Body of pancreas (tissue), 4 donors: ENCODE data around the gene AMPD2. TPM values are rescaled to one million over a fixed set of nuclear protein-coding genes. Genes with fewer than 3 reads are reported as not detected.

ENCODE experiments used
- ATAC-seq: fragments of 150-250 bp; one replicate; pipeline ENCODE4 v1.9.1; 2016
- DNase-seq, 4 donors: peaks; one replicate each; pipeline ENCODE4 v3.0.0-alpha.2; 2019
- H3K27ac ChIP-seq, 4 donors: fragments of 200-600 bp; sonication (generic); 1 replicate in 3 of 4; 2 replicates in 1 of 4; pipeline versions ENCODE4 v1.5.1 to v1.6.1; 2016 to 2019; ENCODE audit warnings: mild to moderate bottlenecking in 1 of 4, mixed read lengths in 1 of 4, moderate library complexity in 1 of 4
- H3K27me3 ChIP-seq, 2 donors: fragments of 200-600 bp; sonication (generic); one replicate each; pipeline ENCODE4 v1.6.0; 2016; ENCODE audit warnings: mild to moderate bottlenecking in 1 of 2
- H3K36me3 ChIP-seq, 2 donors: fragments of 200-600 bp; sonication (generic); replicated peaks in 1 of 2; 2 replicates each; pipeline ENCODE4 v1.5.1; 2016; ENCODE audit warnings: low read depth in 2 of 2; ENCODE audit not compliant: insufficient read depth in 1 of 2
- H3K4me1 ChIP-seq: fragments of 200-600 bp; sonication (generic); one replicate; pipeline ENCODE4 v1.6.0; 2016
- H3K4me3 ChIP-seq, 2 donors: fragments of 200-600 bp; sonication (generic); 1 replicate in 1 of 2; 2 replicates in 1 of 2; pipeline ENCODE4 v1.5.1; 2016 to 2019
- H3K9me3 ChIP-seq, 3 donors: fragments of 200-600 bp; sonication (generic); 1 replicate in 2 of 3; 2 replicates in 1 of 3; pipeline ENCODE4 v1.5.1; 2016
- CTCF ChIP-seq, 7 experiments: fragments of 450-650 bp in 4 of 7; fragments of 200-600 bp in 3 of 7; sonication (generic) in 3 of 7; IDR thresholded peaks; one replicate each; pipeline ENCODE4 v1.5.1; 2016 to 2019; ENCODE audit warnings: antibody characterized with exemption in 7 of 7
- POLR2A ChIP-seq, 3 donors: fragments of 450-650 bp; IDR thresholded peaks; one replicate each; pipeline ENCODE4 v1.6.1; 2016; ENCODE audit warnings: antibody characterized with exemption in 3 of 3, mild to moderate bottlenecking in 2 of 3
- WGBS, 2 donors: methylation state at CpG; one replicate each; pipeline ENCODE4 v1.1.5; 2017; 5-methylcytosine and 5-hydroxymethylcytosine counted together
- intact Hi-C: fragments of 100-400 bp; cut with DNase I; formaldehyde crosslinking; loops from one replicate; pipeline ENCODE4 v1.15.1; 2023
- total RNA-seq, 2 donors: library from RNA; depleted of rRNA; stranded (reverse); fragments of >200 nt; gene quantifications; one replicate each; pipeline ENCODE4 v1.1.0, GENCODE V29; 2016

AMPD2 gene
- total RNA-seq, 2 donors from 2014 or later, result 22.1 to 111 TPM

- no peak overlapping the region for H3K27ac ChIP-seq
- peaks cover 5% of the 10 kb centered on the region for H3K4me1 ChIP-seq
- H3K36me3 ChIP-seq, result no peaks in the 10 kb centered on the region
- TF ChIP-seq CTCF (IDR thresholded peaks at IDR 0.05) (no peak), POLR2A (IDR thresholded peaks at IDR 0.05) (no peak)
- no peaks in the 10 kb centered on the region for H3K9me3 ChIP-seq
- no peak for ATAC-seq
- WGBS, 2 donors, result 62 to 66% methylated on average over 7 of the region's 7 CpGs
- intact Hi-C loops, result no loop called here
- no peaks in the 10 kb centered on the region for H3K27me3 ChIP-seq
- DNase-seq, result no peak
- H3K4me3 ChIP-seq, result no peak overlapping the region
These were observed 6.1 kb upstream of the AMPD2 start for GRCh38 chr1:109613361-109614147.

- no peak for ATAC-seq
- Histone ChIP-seq H3K27ac (peak overlapping the region in 1 of 4 donors; percentile 83), H3K36me3 (no peaks in the 10 kb centered on the region), H3K4me3 (no peak overlapping the region), H3K9me3 (no peaks in the 10 kb centered on the region), H3K4me1 (peaks cover 16% of the 10 kb centered on the region), H3K27me3 (no peaks in the 10 kb centered on the region)
- TF ChIP-seq POLR2A (IDR thresholded peaks at IDR 0.05) (peak in 1 of 3 donors; percentile 49), CTCF (IDR thresholded peaks at IDR 0.05) (no peak)
- WGBS, 2 donors, result 40 to 60% methylated on average over 3 of the region's 3 CpGs
- intact Hi-C loops, result no loop called here
- DNase-seq, result peak in 1 of 4 donors; percentile 75
These were observed 3.8 kb upstream of the AMPD2 start for GRCh38 chr1:109615879-109616278.

GRCh38 chr1:109616391-109616790 lies 3.2 kb upstream of the AMPD2 start:
- H3K27me3 ChIP-seq, result no peaks in the 10 kb centered on the region
- intact Hi-C loops, result no loop called here
- H3K9me3 ChIP-seq, result no peaks in the 10 kb centered on the region
- H3K4me1 ChIP-seq, result peaks cover 19% of the 10 kb centered on the region
- DNase-seq (no peak), ATAC-seq (no peak)
- H3K27ac ChIP-seq, result peak overlapping the region in 1 of 4 donors; percentile 83
- no peaks in the 10 kb centered on the region for H3K36me3 ChIP-seq
- 54 to 59% methylated on average over 3 of the region's 3 CpGs for WGBS, 2 donors
- TF ChIP-seq CTCF (IDR thresholded peaks at IDR 0.05), result no peak
- TF ChIP-seq POLR2A (IDR thresholded peaks at IDR 0.05), result no peak
- H3K4me3 ChIP-seq, result no peak overlapping the region

- Histone ChIP-seq H3K27ac (peak overlapping the region in 2 of 4 donors; percentile 17 to 83), H3K4me1 (peaks cover 28% of the 10 kb centered on the region), H3K36me3 (no peaks in the 10 kb centered on the region), H3K9me3 (no peaks in the 10 kb centered on the region), H3K27me3 (no peaks in the 10 kb centered on the region), H3K4me3 (no peak overlapping the region)
- ATAC-seq (no peak), DNase-seq (peak in 1 of 4 donors; percentile 46)
- TF ChIP-seq CTCF (IDR thresholded peaks at IDR 0.05) (no peak), POLR2A (IDR thresholded peaks at IDR 0.05) (no peak)
- WGBS, 2 donors, result 62 to 67% methylated on average over 3 of the region's 3 CpGs
- intact Hi-C loops, result no loop called here
These were observed 2.3 kb upstream of the AMPD2 start for GRCh38 chr1:109617291-109617801.
